Breast epithelium (tissue), 3 donors: ENCODE data around the gene PCSK2.

ENCODE experiments used
- CTCF ChIP-seq, 3 donors: fragments of 450-650 bp; IDR thresholded peaks; one replicate each; pipeline ENCODE4 v1.5.1; 2016 to 2017; ENCODE audit warnings: antibody characterized with exemption in 3 of 3, mild to moderate bottlenecking in 3 of 3, moderate library complexity in 3 of 3
- POLR2A ChIP-seq: fragments of 450-650 bp; IDR thresholded peaks from one replicate; pipeline ENCODE4 v1.6.1; 2016; ENCODE audit warnings: antibody characterized with exemption, mild to moderate bottlenecking, moderate library complexity

- TF ChIP-seq CTCF (IDR thresholded peaks at IDR 0.05) (no peak), POLR2A (no peak)
Observed at GRCh38 chr20:17276101-17276500, 49.3 kb downstream of the PCSK2 start.
